HepG2 (cell line): ENCODE measurements around the gene JMJD8. TPM values are rescaled to one million over a fixed set of nuclear protein-coding genes. Genes with fewer than 3 reads are reported as not detected.
A peak's percentile ranks its signal among the peaks of the same experiment; 100 is the strongest.

ENCODE experiments used
- ATF5 ChIP-seq: sonication (generic); formaldehyde crosslinking; IDR thresholded peaks from 2 replicates; pipeline ENCODE4 v1.4.0; 2020; ENCODE audit warnings: mild to moderate bottlenecking, low read depth, missing genetic modification reagents
- FOXA3 ChIP-seq: IDR thresholded peaks from 2 replicates; pipeline ENCODE4 v1.6.1; 2016; ENCODE audit warnings: missing genetic modification reagents, missing compliant biosample characterization
- FOXJ3 ChIP-seq: sonication (generic); formaldehyde crosslinking; IDR thresholded peaks from 2 replicates; pipeline ENCODE4 v1.4.0; 2020; ENCODE audit warnings: missing genetic modification reagents, mild to moderate bottlenecking, borderline replicate concordance
- KLF13 ChIP-seq: sonication (generic); formaldehyde crosslinking; IDR thresholded peaks from 2 replicates; pipeline ENCODE4 v1.4.0; 2020; ENCODE audit warnings: mild to moderate bottlenecking, missing genetic modification reagents
- MIER3 ChIP-seq: IDR thresholded peaks from 2 replicates; pipeline ENCODE4 v1.6.1; 2016; ENCODE audit warnings: missing compliant biosample characterization, borderline replicate concordance
- MTERF4 ChIP-seq: sonication (generic); formaldehyde crosslinking; IDR thresholded peaks from 2 replicates; pipeline ENCODE4 v1.8.0; 2023; ENCODE audit warnings: mild to moderate bottlenecking, missing genetic modification reagents
- MXD3 ChIP-seq: IDR thresholded peaks from 2 replicates; pipeline ENCODE4 v1.6.1; 2016; ENCODE audit warnings: mild to moderate bottlenecking, missing biosample characterization, missing genetic modification reagents
- STAG1 ChIP-seq: sonication (generic); formaldehyde crosslinking; IDR thresholded peaks from 2 replicates; pipeline ENCODE4 v1.4.0; 2020; ENCODE audit warnings: missing genetic modification reagents
- ZBTB33 ChIP-seq: sonication (generic); formaldehyde crosslinking; IDR thresholded peaks from 2 replicates; pipeline ENCODE4 v1.4.0; 2020; ENCODE audit warnings: missing genetic modification reagents
- ZBTB8A ChIP-seq: sonication (generic); formaldehyde crosslinking; IDR thresholded peaks from 2 replicates; pipeline ENCODE4 v1.4.0; 2020; ENCODE audit warnings: mild to moderate bottlenecking, low read depth, missing genetic modification reagents, borderline replicate concordance
- ZNF253 ChIP-seq: sonication (generic); formaldehyde crosslinking; IDR thresholded peaks from 2 replicates; pipeline ENCODE4 v1.8.0; 2022; ENCODE audit warnings: mild to moderate bottlenecking, missing genetic modification reagents, borderline replicate concordance
- ZNF331 ChIP-seq: sonication (generic); formaldehyde crosslinking; IDR thresholded peaks from 2 replicates; pipeline ENCODE4 v1.4.0; 2020; ENCODE audit warnings: missing genetic modification reagents
- ZXDC ChIP-seq: sonication (generic); formaldehyde crosslinking; IDR thresholded peaks from 2 replicates; pipeline ENCODE4 v1.5.0; 2020; ENCODE audit warnings: mild to moderate bottlenecking, missing genetic modification reagents
- polyA plus RNA-seq, 8 experiments: library from polyadenylated mRNA; depleted of rRNA in 3 of 8; stranded (reverse) in 7 of 8; unstranded in 1 of 8; fragments of >200 nt; fragmentation: Illumina TruSeq in 4 of 8; extraction: Trizol in 4 of 8; gene quantifications; 2 replicates each; pipeline versions ENCODE4 v1.2.1 to v1.2.3, GENCODE V29; 2011 to 2016; ENCODE audit warnings: low read depth in 4 of 8, missing spikeins in 1 of 8, mixed read lengths in 1 of 8; ENCODE audit not compliant: insufficient read depth in 1 of 8
- total RNA-seq, 5 experiments: library from RNA; depleted of rRNA; stranded (reverse); fragments of >200 nt; fragmentation: Illumina TruSeq; extraction: Trizol; gene quantifications; 2 replicates each; pipeline ENCODE4 v1.2.3, GENCODE V29; 2016; ENCODE audit warnings: low read depth in 1 of 5
- TF ChIP-seq, protein P1 (sequence below): sonication (generic); formaldehyde crosslinking; IDR thresholded peaks from 2 replicates; pipeline ENCODE4 v1.4.0; 2020; ENCODE audit warnings: missing genetic modification reagents, mild to moderate bottlenecking, borderline replicate concordance
- TF ChIP-seq, protein P2 (sequence below): sonication (generic); formaldehyde crosslinking; IDR thresholded peaks from 2 replicates; pipeline ENCODE4 v1.8.1; 2023; ENCODE audit warnings: mild to moderate bottlenecking, missing genetic modification reagents

JMJD8 gene
- total and polyA plus RNA-seq, 2 of the 13 experiments (the other 11 are each of a cell fraction or from before 2014, with no cell fraction given), result 2.6 to 11.8 TPM

DNA sequence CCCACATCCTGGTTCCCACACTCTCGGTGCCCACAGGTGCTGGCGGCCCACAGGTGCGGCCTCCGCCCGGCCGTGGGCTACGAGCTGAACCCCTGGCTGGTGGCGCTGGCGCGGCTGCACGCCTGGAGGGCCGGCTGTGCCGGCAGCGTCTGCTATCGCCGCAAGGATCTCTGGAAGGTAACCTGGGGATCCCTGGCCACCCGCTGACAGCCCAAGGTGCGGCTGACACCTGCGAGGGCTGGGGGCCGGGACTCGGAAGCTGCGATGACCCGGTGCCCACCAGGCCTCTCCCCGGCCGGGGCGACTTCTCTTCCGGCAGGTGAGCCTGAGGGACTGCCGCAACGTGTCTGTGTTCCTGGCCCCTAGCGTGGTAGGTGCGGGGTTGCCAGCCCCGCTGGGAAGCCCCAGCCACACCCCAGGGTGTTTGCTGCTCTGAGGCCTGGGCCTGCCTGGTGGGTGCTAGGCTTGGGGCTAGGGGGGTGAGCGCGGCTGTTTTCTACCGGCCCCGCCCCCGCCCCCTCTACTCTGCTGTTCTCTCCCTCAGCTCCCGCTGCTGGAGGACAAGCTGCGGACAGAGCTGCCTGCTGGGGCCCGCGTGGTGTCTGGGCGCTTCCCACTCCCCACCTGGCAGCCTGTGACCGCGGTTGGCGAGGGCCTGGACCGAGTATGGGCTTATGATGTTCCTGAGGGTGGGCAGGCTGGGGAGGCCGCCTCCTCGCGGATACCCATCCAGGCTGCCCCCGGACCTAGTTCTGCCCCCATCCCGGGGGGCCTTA, 37.8 kb upstream of the JMJD8 start (continued):
- TF ChIP-seq, protein P1, sequence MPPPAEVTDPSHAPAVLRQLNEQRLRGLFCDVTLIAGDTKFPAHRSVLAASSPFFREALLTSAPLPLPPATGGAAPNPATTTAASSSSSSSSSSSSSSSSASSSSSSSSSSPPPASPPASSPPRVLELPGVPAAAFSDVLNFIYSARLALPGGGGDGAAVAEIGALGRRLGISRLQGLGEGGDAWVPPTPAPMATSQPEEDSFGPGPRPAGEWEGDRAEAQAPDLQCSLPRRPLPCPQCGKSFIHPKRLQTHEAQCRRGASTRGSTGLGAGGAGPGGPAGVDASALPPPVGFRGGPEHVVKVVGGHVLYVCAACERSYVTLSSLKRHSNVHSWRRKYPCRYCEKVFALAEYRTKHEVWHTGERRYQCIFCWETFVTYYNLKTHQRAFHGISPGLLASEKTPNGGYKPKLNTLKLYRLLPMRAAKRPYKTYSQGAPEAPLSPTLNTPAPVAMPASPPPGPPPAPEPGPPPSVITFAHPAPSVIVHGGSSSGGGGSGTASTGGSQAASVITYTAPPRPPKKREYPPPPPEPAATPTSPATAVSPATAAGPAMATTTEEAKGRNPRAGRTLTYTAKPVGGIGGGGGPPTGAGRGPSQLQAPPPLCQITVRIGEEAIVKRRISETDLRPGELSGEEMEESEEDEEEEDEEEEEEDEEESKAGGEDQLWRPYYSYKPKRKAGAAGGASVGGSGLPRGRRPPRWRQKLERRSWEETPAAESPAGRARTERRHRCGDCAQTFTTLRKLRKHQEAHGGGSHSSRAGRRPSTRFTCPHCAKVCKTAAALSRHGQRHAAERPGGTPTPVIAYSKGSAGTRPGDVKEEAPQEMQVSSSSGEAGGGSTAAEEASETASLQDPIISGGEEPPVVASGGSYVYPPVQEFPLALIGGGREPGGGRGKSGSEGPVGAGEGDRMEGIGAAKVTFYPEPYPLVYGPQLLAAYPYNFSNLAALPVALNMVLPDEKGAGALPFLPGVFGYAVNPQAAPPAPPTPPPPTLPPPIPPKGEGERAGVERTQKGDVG, result no peak
- TF ChIP-seq ZXDC (no peak), ZNF253 (0 out of 2 replicates have a peak, but pooled peaks have one; percentile 2), ZNF331 (no peak), MXD3 (CRISPR knock-in tag) (peak; percentile 11; the same call in 1 of the 2 replicates), MIER3 (CRISPR knock-in tag) (no peak), KLF13 (CRISPR knock-in tag) (no peak; the same call in 1 of the 2 replicates), FOXJ3 (CRISPR knock-in tag) (no peak), ATF5 (CRISPR knock-in tag) (0 out of 2 replicates have a peak, but pooled peaks have one; percentile 3), ZBTB8A (CRISPR knock-in tag) (no peak; the same call in 1 of the 2 replicates), ZBTB33 (peak; percentile 6; the same call in 1 of the 2 replicates), FOXA3 (CRISPR knock-in tag) (no peak), MTERF4 (CRISPR knock-in tag) (peak; percentile 49; the same call in 1 of the 2 replicates), STAG1 (CRISPR knock-in tag) (no peak)
- TF ChIP-seq, protein P2, sequence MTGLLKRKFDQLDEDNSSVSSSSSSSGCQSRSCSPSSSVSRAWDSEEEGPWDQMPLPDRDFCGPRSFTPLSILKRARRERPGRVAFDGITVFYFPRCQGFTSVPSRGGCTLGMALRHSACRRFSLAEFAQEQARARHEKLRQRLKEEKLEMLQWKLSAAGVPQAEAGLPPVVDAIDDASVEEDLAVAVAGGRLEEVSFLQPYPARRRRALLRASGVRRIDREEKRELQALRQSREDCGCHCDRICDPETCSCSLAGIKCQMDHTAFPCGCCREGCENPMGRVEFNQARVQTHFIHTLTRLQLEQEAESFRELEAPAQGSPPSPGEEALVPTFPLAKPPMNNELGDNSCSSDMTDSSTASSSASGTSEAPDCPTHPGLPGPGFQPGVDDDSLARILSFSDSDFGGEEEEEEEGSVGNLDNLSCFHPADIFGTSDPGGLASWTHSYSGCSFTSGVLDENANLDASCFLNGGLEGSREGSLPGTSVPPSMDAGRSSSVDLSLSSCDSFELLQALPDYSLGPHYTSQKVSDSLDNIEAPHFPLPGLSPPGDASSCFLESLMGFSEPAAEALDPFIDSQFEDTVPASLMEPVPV (CRISPR knock-in tag), result 0 out of 2 replicates have a peak, but pooled peaks have one; percentile 17
